DOHH2 (cell line): ENCODE results near the gene NAA30.

ENCODE experiments used
- H3F3A ChIP-seq: fragments of 200-600 bp; sonication (generic), shearing (Covaris generic); 2 replicates; pipeline ENCODE4 v1.6.0; 2016; ENCODE audit warnings: antibody characterized with exemption, mild to moderate bottlenecking; ENCODE audit not compliant: control insufficient read depth, insufficient read depth
- H3K27ac ChIP-seq: fragments of 200-600 bp; sonication (generic); 2 replicates; pipeline ENCODE4 v1.5.1; 2014; ENCODE audit warnings: low read depth, mild to moderate bottlenecking, low read length, moderate library complexity
- H3K27me3 ChIP-seq: fragments of 200-600 bp; sonication (generic); 2 replicates; pipeline ENCODE4 v1.6.1; 2014; ENCODE audit warnings: mild to moderate bottlenecking, low read length, mixed read lengths; ENCODE audit not compliant: control insufficient read depth
- H3K36me3 ChIP-seq: fragments of 200-600 bp; sonication (generic); 2 replicates; pipeline ENCODE4 v1.6.1; 2014; ENCODE audit warnings: mild to moderate bottlenecking, low read length, moderate library complexity, mixed read lengths; ENCODE audit not compliant: control insufficient read depth
- H3K4me1 ChIP-seq: fragments of 200-600 bp; sonication (generic); 2 replicates; pipeline ENCODE4 v1.6.1; 2014; ENCODE audit warnings: mild to moderate bottlenecking, low read length, mixed read lengths; ENCODE audit not compliant: control insufficient read depth
- H3K4me2 ChIP-seq: fragments of 200-600 bp; sonication (generic); 2 replicates; pipeline ENCODE4 v1.6.0; 2014; ENCODE audit warnings: mild to moderate bottlenecking, low read length, moderate library complexity
- H3K4me3 ChIP-seq: fragments of 200-600 bp; sonication (generic); 2 replicates; pipeline ENCODE4 v1.5.1; 2014; ENCODE audit warnings: mild to moderate bottlenecking, low read length, mixed read lengths
- H3K79me2 ChIP-seq: fragments of 200-600 bp; sonication (generic); 2 replicates; pipeline ENCODE4 v1.6.1; 2014; ENCODE audit warnings: mild to moderate bottlenecking, low read length, mixed read lengths; ENCODE audit not compliant: control insufficient read depth
- H3K9me2 ChIP-seq: fragments of 200-600 bp; sonication (generic); replicated peaks from 2 replicates; pipeline ENCODE4 v1.6.1; 2014; ENCODE audit warnings: mild to moderate bottlenecking, low read length, mixed read lengths; ENCODE audit not compliant: control insufficient read depth
- H3K9me3 ChIP-seq: fragments of 200-600 bp; sonication (generic); 2 replicates; pipeline ENCODE4 v1.6.1; 2014; ENCODE audit warnings: antibody characterized with exemption, low read length, mixed read lengths; ENCODE audit not compliant: control insufficient read depth, insufficient read depth
- H4K20me1 ChIP-seq: fragments of 200-600 bp; sonication (generic); 2 replicates; pipeline ENCODE4 v1.6.0; 2014; ENCODE audit warnings: low read depth, mild to moderate bottlenecking, antibody characterized with exemption, low read length, moderate library complexity; ENCODE audit not compliant: control insufficient read depth, insufficient read depth
- EZH2phosphoT487 ChIP-seq: fragments of 200-600 bp; sonication (generic); IDR thresholded peaks from 2 replicates; pipeline ENCODE4 v1.6.1; 2017; ENCODE audit warnings: borderline replicate concordance, mild to moderate bottlenecking, antibody characterized with exemption, low read length, moderate library complexity, mixed read lengths
- TF ChIP-seq, protein P1 (sequence below): fragments of 200-600 bp; sonication (generic); IDR thresholded peaks from one replicate; pipeline ENCODE4 v1.5.1; 2014; ENCODE audit warnings: antibody characterized with exemption, mild to moderate bottlenecking, low read depth, low read length; ENCODE audit not compliant: poor library complexity, severe bottlenecking

The NAA30 gene

DNA sequence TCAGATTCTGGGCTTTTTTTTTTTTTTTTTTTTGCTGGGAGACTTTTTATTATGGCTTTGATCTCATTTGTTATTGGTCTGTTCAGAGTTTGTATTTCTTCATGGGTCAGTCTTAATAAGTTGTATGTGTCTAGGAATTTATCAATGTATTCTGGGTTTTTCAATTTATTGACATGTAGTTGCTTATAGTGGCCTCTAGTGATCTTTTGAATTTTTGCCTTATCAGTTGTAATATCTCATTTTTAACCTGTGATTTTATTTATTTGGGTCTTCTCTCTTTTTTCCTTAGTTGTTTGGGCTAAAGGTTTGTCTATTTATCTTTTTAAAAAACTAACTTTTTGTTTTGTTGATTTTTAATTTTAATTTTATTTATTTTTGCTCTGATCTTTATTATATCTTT lies 45.5 kb downstream of the NAA30 start:
- no peak overlapping the region for H3K4me3 ChIP-seq
- H3K4me2 ChIP-seq = no peak overlapping the region
- TF ChIP-seq EZH2phosphoT487 = no peak
- TF ChIP-seq, protein P1, sequence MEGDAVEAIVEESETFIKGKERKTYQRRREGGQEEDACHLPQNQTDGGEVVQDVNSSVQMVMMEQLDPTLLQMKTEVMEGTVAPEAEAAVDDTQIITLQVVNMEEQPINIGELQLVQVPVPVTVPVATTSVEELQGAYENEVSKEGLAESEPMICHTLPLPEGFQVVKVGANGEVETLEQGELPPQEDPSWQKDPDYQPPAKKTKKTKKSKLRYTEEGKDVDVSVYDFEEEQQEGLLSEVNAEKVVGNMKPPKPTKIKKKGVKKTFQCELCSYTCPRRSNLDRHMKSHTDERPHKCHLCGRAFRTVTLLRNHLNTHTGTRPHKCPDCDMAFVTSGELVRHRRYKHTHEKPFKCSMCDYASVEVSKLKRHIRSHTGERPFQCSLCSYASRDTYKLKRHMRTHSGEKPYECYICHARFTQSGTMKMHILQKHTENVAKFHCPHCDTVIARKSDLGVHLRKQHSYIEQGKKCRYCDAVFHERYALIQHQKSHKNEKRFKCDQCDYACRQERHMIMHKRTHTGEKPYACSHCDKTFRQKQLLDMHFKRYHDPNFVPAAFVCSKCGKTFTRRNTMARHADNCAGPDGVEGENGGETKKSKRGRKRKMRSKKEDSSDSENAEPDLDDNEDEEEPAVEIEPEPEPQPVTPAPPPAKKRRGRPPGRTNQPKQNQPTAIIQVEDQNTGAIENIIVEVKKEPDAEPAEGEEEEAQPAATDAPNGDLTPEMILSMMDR = no peak
- H3K27ac ChIP-seq = no peak overlapping the region
- H3K4me1 ChIP-seq = no peaks in the 10 kb centered on the region
- no peaks in the 10 kb centered on the region for H3K36me3 ChIP-seq
- H3K9me3 ChIP-seq = no peaks in the 10 kb centered on the region
- H3K79me2 ChIP-seq = no peaks in the 10 kb centered on the region
- no peaks in the 10 kb centered on the region for H3K27me3 ChIP-seq
- H3K9me2 ChIP-seq = no peaks in the 10 kb centered on the region
- H4K20me1 ChIP-seq = no peaks in the 10 kb centered on the region
- H3F3A ChIP-seq = no peaks in the 10 kb centered on the region

DNA sequence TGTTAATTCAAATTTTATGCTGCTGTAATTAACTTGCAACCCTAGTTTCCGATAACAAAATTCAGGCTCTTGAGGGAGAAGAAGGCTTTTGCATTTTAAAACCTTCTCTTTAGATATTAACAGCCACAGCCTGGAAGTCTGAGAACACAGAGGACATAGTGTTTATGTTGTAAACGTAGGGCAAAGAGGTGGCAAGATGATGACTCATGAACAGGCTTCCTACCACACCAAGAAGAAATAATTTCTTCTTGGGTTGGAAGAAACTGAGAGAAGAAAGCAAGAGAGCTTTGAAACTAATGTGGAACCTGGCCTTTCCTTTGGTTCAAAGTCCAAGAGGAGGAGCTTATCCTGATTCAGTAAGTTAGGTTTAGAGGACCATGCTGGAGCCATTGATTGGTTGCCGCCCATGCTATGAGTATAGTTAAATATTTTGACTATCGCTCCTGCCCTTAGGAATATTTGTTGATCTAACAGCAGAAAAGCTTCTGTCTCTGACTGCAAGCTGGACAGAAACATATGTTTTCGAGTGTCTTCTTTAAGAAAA lies 71.5 kb downstream of the NAA30 start:
- Histone ChIP-seq H3K79me2 (no peaks in the 10 kb centered on the region), H3K27me3 (no peaks in the 10 kb centered on the region), H3K4me3 (no peak overlapping the region), H3K36me3 (no peaks in the 10 kb centered on the region), H3K4me2 (no peak overlapping the region), H3K9me3 (no peaks in the 10 kb centered on the region), H3K27ac (no peak overlapping the region), H4K20me1 (no peaks in the 10 kb centered on the region), H3K9me2 (no peaks in the 10 kb centered on the region), H3F3A (no peaks in the 10 kb centered on the region), H3K4me1 (peaks cover 18% of the 10 kb centered on the region)
- TF ChIP-seq, protein P1 = no peak
- no peak for TF ChIP-seq EZH2phosphoT487

DNA sequence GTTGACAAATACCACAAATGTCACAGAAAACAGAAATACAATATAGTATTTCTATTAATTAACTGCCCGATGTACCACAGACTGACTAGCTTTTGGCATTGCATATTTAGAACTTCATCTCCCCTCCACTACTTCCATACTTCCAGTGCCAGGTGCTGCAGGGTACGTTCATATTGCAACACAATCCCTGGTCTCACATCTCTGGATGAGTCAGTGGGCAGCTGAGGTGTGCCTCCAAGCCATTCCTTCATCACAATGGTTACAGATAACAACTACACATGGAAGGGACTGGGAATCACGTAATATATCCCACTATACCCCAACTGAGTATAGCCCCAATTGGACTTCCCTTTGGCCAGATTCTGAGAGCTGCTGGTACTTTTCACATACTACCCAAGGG lies 72.2 kb downstream of the NAA30 start:
- H4K20me1 ChIP-seq = no peaks in the 10 kb centered on the region
- H3K4me1 ChIP-seq = peaks cover 18% of the 10 kb centered on the region
- no peaks in the 10 kb centered on the region for H3F3A ChIP-seq
- no peaks in the 10 kb centered on the region for H3K9me3 ChIP-seq
- H3K27me3 ChIP-seq = no peaks in the 10 kb centered on the region
- no peak for TF ChIP-seq EZH2phosphoT487
- TF ChIP-seq, protein P1 = no peak
- no peaks in the 10 kb centered on the region for H3K36me3 ChIP-seq
- H3K27ac ChIP-seq = no peak overlapping the region
- no peaks in the 10 kb centered on the region for H3K79me2 ChIP-seq
- no peak overlapping the region for H3K4me2 ChIP-seq
- H3K4me3 ChIP-seq = no peak overlapping the region
- no peaks in the 10 kb centered on the region for H3K9me2 ChIP-seq
